Thyroid gland (tissue), 4 donors: Measurements from ENCODE around the gene WDR27. TPM values are rescaled to one million over a fixed set of nuclear protein-coding genes. Genes with fewer than 3 reads are reported as not detected.

Experiments used
- DNase-seq, 2 donors: peaks; one replicate each; pipeline ENCODE4 v3.0.0-alpha.2; 2019
- H3K27ac ChIP-seq, 3 donors: fragments of 200-600 bp; sonication (generic); 1 replicate in 2 of 3; 2 replicates in 1 of 3; pipeline ENCODE4 v1.5.1; 2016 to 2019; ENCODE audit warnings: mild to moderate bottlenecking in 1 of 3, moderate library complexity in 1 of 3
- H3K27me3 ChIP-seq: fragments of 200-600 bp; sonication (generic); one replicate; pipeline ENCODE4 v1.5.1; 2019
- H3K36me3 ChIP-seq, 2 donors: fragments of 200-600 bp; sonication (generic); one replicate each; pipeline ENCODE4 v1.5.1; 2016 to 2019
- H3K4me1 ChIP-seq, 2 donors: fragments of 200-600 bp; sonication (generic); one replicate each; pipeline ENCODE4 v1.5.1; 2017 to 2019
- H3K4me3 ChIP-seq, 3 donors: fragments of 200-600 bp; sonication (generic); replicated peaks in 1 of 3; 1 replicate in 2 of 3; 2 replicates in 1 of 3; pipeline ENCODE4 v1.5.1; 2016; ENCODE audit warnings: mild to moderate bottlenecking in 1 of 3
- H3K9me3 ChIP-seq: fragments of 200-600 bp; sonication (generic); one replicate; pipeline ENCODE4 v1.5.1; 2017
- CTCF ChIP-seq, 6 experiments: fragments of 200-600 bp in 3 of 6; fragments of 450-650 bp in 3 of 6; sonication (generic) in 3 of 6; IDR thresholded peaks; one replicate each; pipeline ENCODE4 v1.5.1; 2016 to 2019; ENCODE audit warnings: antibody characterized with exemption in 6 of 6, mild to moderate bottlenecking in 2 of 6, inconsistent platforms in 1 of 6, moderate library complexity in 1 of 6
- POLR2A ChIP-seq, 2 donors: fragments of 450-650 bp; IDR thresholded peaks; one replicate each; pipeline ENCODE4 v1.6.1; 2017; ENCODE audit warnings: antibody characterized with exemption in 2 of 2, mild to moderate bottlenecking in 2 of 2, moderate library complexity in 1 of 2
- WGBS, 2 donors: methylation state at CpG; one replicate each; pipeline ENCODE4 v1.1.5; 2017; 5-methylcytosine and 5-hydroxymethylcytosine counted together
- intact Hi-C: fragments of 100-400 bp; cut with DNase I; formaldehyde crosslinking; loops from one replicate; pipeline ENCODE4 v1.15.1; 2023
- total RNA-seq, 4 donors: library from RNA; depleted of rRNA; stranded (reverse); fragments of >200 nt; gene quantifications; one replicate each; pipeline ENCODE4 v1.2.3, GENCODE V29; 2016

Gene WDR27
- total RNA-seq, 4 donors from 2014 or later: 48.9 to 74.6 (median 51.8) TPM

GRCh38 chr6:169575365-169575764 lies 126.5 kb downstream of the WDR27 start:
- H3K27me3 ChIP-seq: no peaks in the 10 kb centered on the region
- intact Hi-C loops: no loop called here
- no peak for DNase-seq
- no peaks in the 10 kb centered on the region for H3K9me3 ChIP-seq
- H3K27ac ChIP-seq: no peak overlapping the region
- 86 to 93% methylated on average over 5 of the region's 5 CpGs for WGBS, 2 donors
- no peak overlapping the region for H3K4me3 ChIP-seq
- TF ChIP-seq POLR2A (IDR thresholded peaks at IDR 0.05) (no peak), CTCF (IDR thresholded peaks at IDR 0.05) (no peak)
- peaks cover 5 to 16% of the 10 kb centered on the region in 2 donors for H3K4me1 ChIP-seq
- H3K36me3 ChIP-seq: no peaks in the 10 kb centered on the region

GRCh38 chr6:169574420-169574819 lies 127.4 kb downstream of the WDR27 start:
- intact Hi-C loops: no loop called here
- H3K4me3 ChIP-seq: no peak overlapping the region
- WGBS, 2 donors: 85% methylated on average over 13 of the region's 13 CpGs

GRCh38 chr6:169573883-169574282 lies 127.9 kb downstream of the WDR27 start:
- intact Hi-C loops: no loop called here

More at GRCh38 chr6:169574420-169574819, 127.4 kb downstream of the WDR27 start:
- no peaks in the 10 kb centered on the region for H3K36me3 ChIP-seq
- H3K27me3 ChIP-seq: no peaks in the 10 kb centered on the region
- no peak for DNase-seq
- no peaks in the 10 kb centered on the region for H3K9me3 ChIP-seq
- TF ChIP-seq CTCF (IDR thresholded peaks at IDR 0.05): no peak
- no peak for TF ChIP-seq POLR2A (IDR thresholded peaks at IDR 0.05)
- H3K27ac ChIP-seq: no peak overlapping the region
- H3K4me1 ChIP-seq: peaks cover 5 to 16% of the 10 kb centered on the region in 2 donors

GRCh38 chr6:169571123-169571962 lies 130.5 kb downstream of the WDR27 start:
- Histone ChIP-seq H3K27me3 (no peaks in the 10 kb centered on the region), H3K9me3 (no peaks in the 10 kb centered on the region), H3K27ac (no peak overlapping the region), H3K4me1 (no peaks in the 10 kb centered on the region), H3K36me3 (no peaks in the 10 kb centered on the region), H3K4me3 (no peak overlapping the region)
- intact Hi-C loops: no loop called here
- WGBS, 2 donors: 84 to 86% methylated on average over 12 of the region's 12 CpGs
- no peak for DNase-seq
- TF ChIP-seq POLR2A (IDR thresholded peaks at IDR 0.05) (no peak), CTCF (IDR thresholded peaks at IDR 0.05) (no peak)

More at GRCh38 chr6:169573883-169574282, 127.9 kb downstream of the WDR27 start:
- no peak for DNase-seq
- Histone ChIP-seq H3K4me3 (no peak overlapping the region), H3K4me1 (peaks cover 5 to 15% of the 10 kb centered on the region in 2 donors), H3K36me3 (no peaks in the 10 kb centered on the region), H3K27ac (no peak overlapping the region), H3K27me3 (no peaks in the 10 kb centered on the region), H3K9me3 (no peaks in the 10 kb centered on the region)
- WGBS, 2 donors: 92 to 98% methylated on average over 5 of the region's 5 CpGs
- TF ChIP-seq CTCF (IDR thresholded peaks at IDR 0.05) (no peak), POLR2A (IDR thresholded peaks at IDR 0.05) (no peak)
